ENCODE data around the gene TACC2. TPM values are rescaled to one million over a fixed set of nuclear protein-coding genes. Genes with fewer than 3 reads are reported as not detected.

The TACC2 gene
- polyA plus RNA-seq, 4 donors = 35.2 to 58.5 (median 46.8) TPM

DNA sequence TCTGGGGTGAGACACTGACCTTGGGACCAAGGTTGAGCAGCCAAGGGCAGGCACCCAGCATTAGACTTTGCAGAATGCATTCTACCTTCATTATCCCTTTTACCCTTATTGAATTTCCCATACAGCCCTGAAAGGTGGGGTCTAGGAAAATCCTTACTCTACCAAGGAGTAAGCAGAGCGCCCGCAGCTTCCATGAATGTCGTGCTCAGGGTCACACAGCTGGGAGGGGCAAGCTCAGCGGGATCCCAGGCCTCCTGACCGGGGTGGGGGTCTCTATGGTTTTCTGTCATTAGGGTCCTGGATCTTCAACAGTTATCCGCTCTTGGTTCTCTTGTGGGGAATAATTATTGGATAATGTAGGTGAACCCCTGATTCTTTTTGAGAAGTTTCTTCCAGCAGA, 251.4 kb downstream of the TACC2 start:
- no peak for DNase-seq (ENCODE audit: low read depth in 4 of 4, low spot score in 2 of 4)

DNA sequence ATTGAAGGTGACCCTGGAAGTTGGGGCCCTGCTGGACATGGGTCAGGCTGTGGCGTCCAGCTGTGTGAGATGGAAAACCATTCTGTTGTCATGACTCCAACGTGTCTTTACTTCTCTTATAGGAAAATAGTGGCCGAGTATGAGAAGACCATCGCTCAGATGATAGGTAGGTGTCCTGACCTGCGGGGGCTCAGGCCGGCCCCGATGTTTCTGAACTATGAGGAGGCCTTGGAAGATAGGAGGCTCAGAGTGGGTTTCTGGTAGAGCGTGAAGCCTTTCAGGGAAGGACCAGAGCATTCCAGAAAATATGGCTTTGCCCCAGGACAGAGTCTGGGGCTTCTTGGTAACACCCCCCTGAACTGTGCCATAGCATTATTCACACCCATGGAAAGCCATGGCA, 252.9 kb downstream of the TACC2 start:
- DNase-seq (ENCODE audit: low read depth in 4 of 4, low spot score in 2 of 4) = no peak

DNA sequence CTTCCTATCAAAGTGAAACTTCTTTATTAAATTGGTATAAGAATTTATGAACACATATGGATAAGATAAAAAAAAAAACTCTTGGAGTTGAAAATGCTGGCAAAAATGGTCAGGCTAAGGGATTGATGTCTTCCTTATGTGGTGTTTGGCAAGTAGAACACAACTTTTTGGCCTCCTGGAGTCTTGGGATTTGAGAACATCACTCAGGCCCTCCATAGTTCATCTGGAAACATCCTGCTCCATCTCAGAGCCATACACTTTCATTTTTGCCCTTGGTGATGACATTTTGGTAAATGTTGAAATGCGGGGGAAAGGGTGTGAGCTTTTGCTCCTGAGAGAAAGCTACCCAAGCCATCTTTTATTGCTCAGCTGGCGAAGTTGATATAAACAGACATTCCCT, 254.6 kb downstream of the TACC2 start:
- no peak for DNase-seq (ENCODE audit: low read depth in 4 of 4, low spot score in 2 of 4)

DNA sequence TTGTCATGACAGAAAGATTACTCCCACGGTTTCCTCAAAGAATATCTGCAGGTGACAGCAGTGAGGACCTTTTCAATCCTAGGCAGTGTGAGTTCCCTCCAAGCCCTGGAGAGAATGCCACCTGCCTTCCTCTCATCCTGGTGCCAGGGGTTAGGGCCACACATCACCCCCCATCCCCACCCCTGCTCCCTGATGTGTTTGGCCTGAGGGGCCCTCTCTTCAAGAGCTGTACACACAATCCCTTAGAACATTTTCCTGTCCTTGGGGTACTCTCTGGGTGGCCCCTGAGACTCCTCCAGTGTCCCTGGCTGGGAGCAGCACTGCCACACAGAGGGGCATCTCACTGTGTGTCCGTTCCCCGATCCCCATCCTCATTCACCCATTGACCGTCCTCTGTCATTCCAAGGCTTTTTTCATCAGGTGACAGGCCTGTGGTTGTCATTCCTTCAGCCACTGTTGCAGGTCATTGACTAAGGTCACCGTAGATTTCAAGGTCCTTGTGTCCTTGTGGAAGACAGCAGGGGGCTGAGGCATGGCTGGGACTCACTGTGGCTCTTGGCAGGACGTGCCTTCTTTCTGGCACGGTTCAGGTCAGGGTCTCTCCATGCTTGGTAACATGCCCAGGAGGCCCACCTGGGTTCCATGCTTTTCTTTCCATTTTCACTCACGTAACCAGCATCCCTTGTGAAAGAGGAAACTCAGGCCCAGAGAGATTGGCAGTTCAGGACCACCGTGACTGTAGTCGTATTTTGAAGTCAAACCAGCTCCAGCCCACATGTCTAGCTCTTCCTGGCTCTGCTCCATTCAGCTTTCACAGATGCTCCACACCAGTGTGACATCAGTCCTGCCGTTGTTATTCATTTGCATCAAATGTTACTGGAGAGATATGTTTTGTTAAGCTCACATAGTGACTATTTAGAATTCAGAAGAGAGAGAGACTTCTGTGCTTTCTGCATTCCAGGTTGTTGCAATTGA, 255.3 kb downstream of the TACC2 start:
- DNase-seq (ENCODE audit: low read depth in 4 of 4, low spot score in 2 of 4) = no peak

DNA sequence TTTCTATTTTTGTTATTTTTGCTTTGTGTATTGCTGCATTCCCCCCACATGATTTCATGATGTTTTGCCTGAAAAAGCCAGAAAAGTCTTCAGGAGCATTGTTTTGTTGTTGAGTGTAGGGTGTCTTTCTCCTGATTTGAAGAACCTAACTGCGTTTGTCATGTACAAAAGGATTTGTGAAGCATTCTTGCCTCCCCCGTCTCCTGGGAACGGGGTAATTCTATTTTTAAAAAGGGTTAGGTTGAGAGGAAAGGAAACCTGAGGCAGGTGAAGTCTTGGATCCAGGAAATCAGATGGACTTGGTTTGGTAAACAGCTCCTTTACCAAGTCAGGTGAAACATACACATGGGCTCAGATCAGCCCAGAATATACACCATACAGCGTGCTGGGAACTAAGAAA, 256.2 kb downstream of the TACC2 start:
- DNase-seq (ENCODE audit: low read depth in 4 of 4, low spot score in 2 of 4) = no peak

DNA sequence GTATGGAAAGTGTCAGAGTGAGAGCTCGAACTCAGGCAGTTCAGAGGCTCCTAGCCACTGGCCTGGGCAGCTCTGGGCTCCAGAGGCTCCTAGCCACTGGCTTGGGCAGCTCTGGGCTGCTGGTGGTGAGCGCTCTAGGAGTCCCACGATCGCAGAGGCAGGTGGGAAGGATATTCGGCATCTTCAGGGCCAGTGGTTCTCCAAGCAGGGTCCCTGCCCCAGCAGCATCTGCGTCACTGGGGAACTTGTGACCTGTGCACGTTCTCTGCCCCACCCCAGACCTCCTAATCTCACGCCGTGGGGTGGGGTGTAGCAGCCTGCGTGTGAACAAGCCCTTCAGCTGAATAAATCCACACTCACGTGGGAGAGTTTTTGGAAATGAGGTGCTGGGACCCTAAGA, 256.9 kb downstream of the TACC2 start:
- no peak for DNase-seq (ENCODE audit: low read depth in 4 of 4, low spot score in 2 of 4)

DNA sequence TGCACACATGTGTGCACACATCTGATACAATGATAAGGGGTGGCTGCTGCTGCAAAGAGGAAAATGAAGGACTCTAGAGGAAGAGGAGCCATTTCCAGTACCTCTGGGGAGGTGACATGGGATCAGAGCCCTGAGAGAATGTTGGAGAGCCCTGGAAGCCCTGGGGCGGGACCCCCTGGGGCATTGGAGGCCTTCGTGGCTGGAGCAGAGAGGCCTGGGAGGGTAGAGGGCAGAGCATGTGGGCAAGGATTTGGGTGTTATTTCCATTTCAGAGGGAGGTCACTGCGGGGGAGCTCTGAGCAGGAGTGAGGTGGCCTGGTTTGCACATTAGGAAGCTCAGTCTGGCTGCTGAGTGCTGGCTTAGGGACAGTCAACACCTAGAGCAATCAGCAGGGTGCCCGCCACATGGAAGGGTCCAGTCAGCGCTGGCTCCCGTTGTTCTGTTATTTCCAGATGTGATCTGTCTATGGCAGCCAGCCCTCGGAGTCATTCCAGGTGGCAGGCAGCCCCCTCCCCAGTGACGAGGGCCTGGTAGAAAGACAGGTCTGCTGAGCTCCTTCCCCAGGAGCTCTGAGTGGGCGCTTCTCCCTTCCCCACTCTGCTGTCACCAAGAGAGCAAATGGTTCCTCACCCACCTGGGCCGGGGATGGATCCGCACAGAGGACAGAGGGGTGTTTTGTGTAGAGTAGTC, 258.0 kb downstream of the TACC2 start:
- no peak for DNase-seq (ENCODE audit: low read depth in 4 of 4, low spot score in 2 of 4)

DNA sequence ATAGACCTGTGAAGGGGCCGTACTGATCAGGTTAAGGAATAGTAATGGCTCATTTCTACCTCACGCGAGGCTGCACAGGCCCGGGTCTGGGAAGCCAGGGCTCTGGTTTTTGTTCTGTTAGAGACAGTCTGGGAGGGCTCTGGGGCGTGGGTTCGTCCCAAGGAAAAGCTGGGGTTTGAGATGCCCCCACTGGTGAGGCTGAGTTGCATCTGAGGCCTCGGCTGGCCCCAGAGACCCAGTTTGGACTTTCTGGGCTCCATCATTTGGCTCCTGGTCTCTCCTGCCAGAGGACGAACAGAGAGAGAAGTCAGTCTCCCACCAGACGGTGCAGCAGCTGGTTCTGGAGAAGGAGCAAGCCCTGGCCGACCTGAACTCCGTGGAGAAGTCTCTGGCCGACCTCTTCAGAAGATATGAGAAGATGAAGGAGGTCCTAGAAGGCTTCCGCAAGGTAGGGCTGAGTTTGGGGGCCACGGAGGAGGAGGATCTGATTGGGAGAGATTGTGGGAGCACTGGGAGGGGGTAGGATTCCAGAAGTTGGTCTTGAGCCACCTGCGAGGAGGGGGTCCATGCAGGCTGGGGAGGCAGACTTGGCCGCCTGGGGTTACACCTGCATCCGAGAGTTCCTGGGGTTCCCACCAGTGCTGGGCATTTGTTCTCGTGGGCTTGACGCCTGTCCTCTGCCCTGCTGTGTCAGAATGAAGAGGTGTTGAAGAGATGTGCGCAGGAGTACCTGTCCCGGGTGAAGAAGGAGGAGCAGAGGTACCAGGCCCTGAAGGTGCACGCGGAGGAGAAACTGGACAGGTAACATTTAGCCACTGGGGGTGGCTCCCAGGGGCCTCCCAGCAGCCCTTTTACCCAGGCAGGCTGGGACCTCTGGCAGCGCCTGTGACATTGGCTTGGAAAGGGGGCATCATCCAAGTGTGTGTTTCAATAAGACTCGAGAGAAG, 259.7 kb downstream of the TACC2 start:
- no peak for DNase-seq (ENCODE audit: low read depth in 4 of 4, low spot score in 2 of 4)

DNA sequence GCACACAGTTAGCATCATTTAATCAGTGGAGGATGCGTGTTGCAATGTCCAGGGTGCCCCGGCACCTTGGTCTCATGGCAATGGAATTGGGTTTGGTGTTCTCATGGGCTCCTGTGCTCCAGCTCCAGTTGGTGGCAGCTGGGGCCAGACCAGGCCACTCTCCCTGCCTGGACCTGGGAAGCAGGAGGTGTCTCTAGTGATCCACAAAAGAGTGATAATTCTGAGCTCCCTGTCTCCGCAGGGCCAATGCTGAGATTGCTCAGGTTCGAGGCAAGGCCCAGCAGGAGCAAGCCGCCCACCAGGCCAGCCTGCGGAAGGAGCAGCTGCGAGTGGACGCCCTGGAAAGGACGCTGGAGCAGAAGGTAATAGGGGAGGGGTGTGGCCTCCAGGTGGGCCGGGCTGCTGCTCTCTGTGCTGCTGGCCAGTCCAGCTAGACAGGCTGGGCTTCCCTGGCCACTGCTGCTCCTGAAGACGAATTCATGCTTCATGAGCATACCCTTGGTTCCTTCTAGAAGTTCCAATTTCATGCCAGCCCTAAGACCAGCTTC, 260.4 kb downstream of the TACC2 start:
- DNase-seq (ENCODE audit: low read depth in 4 of 4, low spot score in 2 of 4) = no peak

DNA sequence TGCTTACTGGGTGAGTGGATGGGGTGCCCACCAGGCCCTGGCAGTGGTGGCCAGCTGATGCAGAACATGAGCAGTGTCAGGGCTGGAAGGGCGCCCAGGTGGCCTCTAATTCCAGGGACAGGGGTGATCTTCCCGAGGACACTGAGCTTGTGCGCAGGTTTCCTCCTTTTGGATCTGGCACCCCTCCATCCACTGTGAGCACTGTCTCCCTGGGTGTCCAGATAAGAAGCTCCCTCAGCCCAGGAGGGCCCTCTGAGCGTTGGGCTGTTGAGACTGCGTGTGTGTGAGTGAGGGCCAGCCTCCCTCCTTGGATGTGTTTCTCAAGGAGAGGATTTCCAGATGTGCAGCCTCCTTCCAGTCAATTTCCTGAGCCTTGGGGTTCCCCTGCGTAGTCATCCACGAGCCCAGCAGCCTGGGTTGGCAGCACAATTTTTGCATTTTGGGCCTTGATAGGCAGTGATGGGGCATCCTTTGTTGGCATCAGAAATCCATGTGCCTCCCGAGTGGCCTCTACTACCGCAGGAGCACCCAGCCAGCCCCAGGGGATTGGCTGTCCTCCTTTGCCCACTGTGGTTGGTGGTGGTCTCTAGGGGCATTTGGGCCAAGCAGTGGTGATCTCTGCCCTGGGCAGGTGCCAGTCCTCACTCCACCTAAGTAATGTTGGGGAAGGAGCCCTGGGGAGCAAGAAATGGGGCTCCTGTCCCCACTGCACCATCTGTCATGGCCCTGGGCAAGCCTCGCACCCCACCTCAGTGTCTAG, 261.2 kb downstream of the TACC2 start:
- no peak for DNase-seq (ENCODE audit: low read depth in 4 of 4, low spot score in 2 of 4)

DNA sequence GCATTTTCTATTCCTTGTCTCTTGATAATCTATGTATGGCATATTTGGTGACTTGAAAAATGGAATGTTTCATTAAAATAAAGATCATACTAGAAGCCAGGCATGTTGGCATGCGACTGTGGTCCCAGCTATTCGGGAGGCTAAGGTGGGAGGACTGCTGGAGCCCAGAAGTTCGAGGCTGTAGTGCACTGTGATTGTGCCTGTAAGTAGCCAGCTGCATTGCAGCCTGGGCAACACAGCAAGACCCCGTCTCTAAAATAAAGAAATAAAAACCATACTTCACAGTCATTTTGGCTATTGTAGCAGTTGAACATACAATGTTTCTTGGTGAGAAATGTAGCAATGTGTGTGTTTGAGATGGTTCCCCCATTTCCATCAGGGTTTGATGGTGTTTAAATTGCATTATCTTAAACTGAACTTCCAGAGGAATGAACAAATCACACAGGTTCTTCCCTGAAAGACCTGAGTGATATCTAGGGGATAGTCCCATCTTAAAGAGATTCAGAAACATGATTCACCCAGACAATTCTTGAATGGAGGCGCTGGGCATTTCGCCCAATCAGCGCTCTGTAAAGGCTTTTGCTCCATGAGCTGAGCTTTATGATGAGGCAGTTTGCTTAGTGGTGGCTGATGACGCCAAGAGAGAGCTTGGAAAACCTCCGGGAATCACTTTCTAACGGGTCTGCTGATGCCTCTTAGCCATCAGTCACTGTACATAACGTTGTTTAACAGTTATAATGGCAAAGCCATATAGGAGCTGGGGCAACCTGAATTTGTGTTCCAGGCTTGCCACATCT, 262.7 kb downstream of the TACC2 start:
- no peak for DNase-seq (ENCODE audit: low read depth in 4 of 4, low spot score in 2 of 4)

DNA sequence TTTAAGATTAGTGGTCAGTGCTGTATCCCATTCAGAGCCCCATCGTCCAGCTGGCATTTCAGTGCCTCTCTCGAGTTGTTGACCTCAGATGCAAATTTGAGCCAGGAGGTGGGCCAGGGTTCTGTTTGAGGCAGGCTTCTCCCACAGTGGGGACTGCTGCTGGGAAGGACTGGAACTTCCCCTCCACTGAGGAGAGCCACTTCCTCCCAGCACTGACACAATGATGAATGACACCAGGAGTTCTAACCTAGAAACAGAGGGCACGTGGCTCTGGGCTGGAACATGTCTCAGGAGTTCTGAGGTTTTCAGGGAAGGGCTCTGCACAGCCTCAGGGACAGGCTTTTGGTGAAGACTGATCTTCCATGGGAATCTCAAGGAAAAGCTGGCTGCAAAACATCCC, 263.8 kb downstream of the TACC2 start:
- no peak for DNase-seq (ENCODE audit: low read depth in 4 of 4, low spot score in 2 of 4)

DNA sequence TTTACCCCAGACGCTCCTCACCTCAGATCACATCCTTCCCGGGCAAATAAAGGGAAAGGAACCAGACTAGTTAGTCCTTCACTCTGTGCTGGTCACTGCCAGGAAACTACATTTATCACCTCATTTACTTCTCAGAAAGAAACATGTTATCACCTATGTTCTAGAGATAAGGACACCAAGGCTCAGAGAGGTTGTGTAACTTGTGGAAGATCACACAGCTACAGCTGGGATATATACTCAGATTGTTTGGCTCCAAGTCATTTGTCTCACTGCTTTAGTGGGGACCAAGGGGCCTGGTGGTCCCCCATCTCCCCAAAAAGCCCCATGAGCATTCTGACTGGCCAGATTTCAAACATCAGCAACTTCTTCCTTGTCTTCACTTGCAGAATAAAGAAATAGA, 264.6 kb downstream of the TACC2 start:
- no peak for DNase-seq (ENCODE audit: low read depth in 4 of 4, low spot score in 2 of 4)

DNA sequence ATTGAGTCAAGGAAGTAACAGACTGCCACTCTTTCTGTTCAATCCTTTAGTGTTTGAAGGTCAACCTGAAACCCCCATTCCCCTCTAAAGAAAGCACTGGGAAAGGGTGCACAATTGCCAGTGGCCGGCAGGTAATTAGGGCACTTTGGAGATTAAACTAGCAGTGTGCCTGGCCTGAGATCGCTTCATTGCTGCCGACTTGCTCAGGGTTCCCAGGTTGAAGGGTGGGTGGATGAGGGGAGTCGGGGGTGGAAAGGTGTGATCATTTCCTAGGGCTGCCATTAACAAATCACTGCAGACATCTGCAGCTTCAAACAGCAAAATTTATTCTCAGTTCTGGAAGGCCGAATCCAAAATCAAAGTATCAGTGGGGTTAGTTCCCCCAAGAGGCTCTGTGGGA, 265.9 kb downstream of the TACC2 start:
- DNase-seq (ENCODE audit: low read depth in 4 of 4, low spot score in 2 of 4) = no peak

DNA sequence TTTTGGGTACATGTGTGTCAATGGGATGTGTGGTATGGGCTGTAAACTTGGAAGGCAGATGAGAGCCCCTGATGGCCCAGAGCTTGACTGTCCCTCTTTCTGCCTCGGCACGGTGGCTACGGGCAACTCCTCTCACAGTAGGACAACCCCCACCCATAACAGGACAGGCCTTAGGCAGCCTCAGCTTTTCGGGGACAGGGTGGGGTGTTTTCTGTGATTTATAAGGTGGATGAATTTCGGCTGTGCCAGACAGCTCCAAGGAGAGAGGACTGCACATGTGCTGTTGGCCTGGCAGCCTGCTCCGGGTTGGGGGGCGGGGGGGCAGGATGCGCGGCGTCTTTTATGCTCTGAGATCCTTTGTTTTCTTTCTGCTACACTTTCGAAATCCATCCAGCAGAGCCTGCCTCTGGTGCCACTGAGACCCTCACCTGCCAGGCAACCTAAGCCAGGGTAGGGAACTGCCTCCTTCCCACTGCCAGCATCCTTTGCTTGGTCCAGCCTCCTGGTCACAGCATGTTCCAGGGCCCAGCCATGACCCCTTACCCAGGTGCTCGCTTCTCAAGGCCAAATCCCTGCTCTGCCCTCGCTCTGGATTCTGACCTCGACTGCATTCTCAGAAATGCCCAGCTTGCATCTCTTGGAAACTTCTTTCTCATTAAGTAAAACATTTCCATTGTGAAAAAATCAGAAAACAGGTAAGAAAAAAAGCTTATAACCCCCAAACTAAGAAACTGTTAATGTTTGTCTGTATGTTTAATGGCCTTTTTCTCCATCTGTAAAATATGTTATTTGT, 266.7 kb downstream of the TACC2 start:
- DNase-seq (ENCODE audit: low read depth in 4 of 4, low spot score in 2 of 4) = no peak

DNA sequence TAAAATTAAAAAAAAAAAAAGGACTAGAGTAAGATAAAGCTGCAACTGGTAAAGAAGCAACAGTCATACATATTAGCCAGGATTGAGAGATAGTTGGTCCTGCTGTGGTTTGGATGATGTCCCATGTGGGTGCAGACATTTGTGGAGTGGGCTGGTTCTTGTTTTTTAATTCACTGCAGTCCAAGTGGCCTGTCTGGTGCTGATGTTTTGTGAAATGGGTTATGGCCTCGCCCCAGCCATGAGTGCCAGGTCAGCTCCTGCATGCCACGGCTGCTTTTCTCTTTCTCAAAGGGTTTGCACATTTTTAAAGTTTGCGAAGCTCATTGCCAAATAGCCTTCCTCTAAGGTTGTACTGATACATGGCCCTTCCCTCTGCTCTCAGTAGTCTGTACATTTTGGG, 268.1 kb downstream of the TACC2 start:
- no peak for DNase-seq (ENCODE audit: low read depth in 4 of 4, low spot score in 2 of 4)

DNA sequence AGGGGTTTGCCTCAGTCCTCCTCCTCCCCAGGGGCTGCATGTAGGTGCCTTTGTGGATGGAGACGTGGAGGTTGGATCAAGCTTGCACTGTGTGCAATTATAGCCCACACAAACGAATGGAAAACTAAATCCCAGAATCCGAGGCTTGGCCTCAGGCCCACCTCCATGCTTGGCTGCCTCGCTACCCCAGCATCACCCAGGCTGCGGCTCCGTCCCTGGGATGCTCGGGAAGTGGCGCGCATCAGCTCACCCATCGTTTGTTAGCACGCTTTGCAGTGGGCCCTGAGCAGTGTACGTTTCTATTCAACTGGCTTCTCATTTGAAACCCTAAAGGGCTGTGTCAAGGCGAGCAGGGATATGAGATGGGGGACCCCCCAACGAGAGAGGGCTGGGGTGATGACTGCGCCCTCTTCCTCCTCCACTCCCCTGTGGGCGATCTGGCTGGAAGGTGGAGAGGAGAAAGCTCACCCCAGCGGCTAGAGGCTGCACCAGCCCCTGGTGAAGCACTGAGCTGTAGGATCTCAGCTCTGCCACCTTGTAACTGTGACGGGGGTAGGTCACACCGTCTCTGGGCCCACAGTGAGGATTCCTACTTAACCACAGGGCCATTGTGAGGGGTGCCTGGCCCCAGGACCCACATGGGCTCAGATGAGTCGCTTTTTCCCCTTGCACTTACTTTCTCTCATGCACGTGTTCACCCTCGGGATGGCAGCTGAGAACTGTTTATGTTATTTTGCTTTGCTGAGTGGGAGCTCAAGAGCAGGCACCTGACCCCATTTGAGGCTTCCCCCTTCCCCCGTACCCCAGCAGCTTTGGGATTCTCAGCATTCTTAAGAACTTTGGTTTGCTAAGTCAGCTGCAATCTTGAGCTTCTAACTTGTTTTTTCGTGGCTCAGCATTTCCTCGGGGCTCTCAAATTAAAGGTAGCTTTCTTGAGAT, 269.4 kb downstream of the TACC2 start:
- no peak for DNase-seq (ENCODE audit: low read depth in 4 of 4, low spot score in 2 of 4)
